ENCODE data around the gene TM9SF3.

Gene TM9SF3

GRCh38 chr10:96586419-96587263, at the start of gene TM9SF3:
TSS of gene TM9SF3 (minus strand) at chr10:96587012. CDS start at chr10:96586835, 177 bp downstream.
- H3K4me3 ChIP-seq (ENCODE audit: low read depth, low read length): peak within 1 kb of the TSS; percentile 97
- no peak for TF ChIP-seq CTCF (IDR thresholded peaks at IDR 0.05; ENCODE audit: low read depth, low read length)

GRCh38 chr10:96636551-96636950, 49.7 kb upstream of the TM9SF3 start:
- no peak for TF ChIP-seq CTCF (IDR thresholded peaks at IDR 0.05; ENCODE audit: low read depth, low read length)
- H3K4me3 ChIP-seq (ENCODE audit: low read depth, low read length): no peak overlapping the region

GRCh38 chr10:96632974-96633710, 46.3 kb upstream of the TM9SF3 start:
- no peak overlapping the region for H3K4me3 ChIP-seq (ENCODE audit: low read depth, low read length)
- no peak for TF ChIP-seq CTCF (IDR thresholded peaks at IDR 0.05; ENCODE audit: low read depth, low read length)

GRCh38 chr10:96627292-96627691, 40.5 kb upstream of the TM9SF3 start:
- no peak for TF ChIP-seq CTCF (IDR thresholded peaks at IDR 0.05; ENCODE audit: low read depth, low read length)
- no peak overlapping the region for H3K4me3 ChIP-seq (ENCODE audit: low read depth, low read length)

- no peak for TF ChIP-seq CTCF (IDR thresholded peaks at IDR 0.05; ENCODE audit: low read depth, low read length)
- H3K4me3 ChIP-seq (ENCODE audit: low read depth, low read length): no peak overlapping the region
These were observed 40.0 kb upstream of the TM9SF3 start for GRCh38 chr10:96626795-96627194.

GRCh38 chr10:96625173-96625572, 38.4 kb upstream of the TM9SF3 start:
- TF ChIP-seq CTCF (IDR thresholded peaks at IDR 0.05; ENCODE audit: low read depth, low read length): no peak

More at GRCh38 chr10:96625173-96625572, 38.4 kb upstream of the TM9SF3 start:
- no peak overlapping the region for H3K4me3 ChIP-seq (ENCODE audit: low read depth, low read length)

Measured in WI38 (cell line).